K562 (cell line): ENCODE measurements around the gene KMT2E. TPM values are rescaled to one million over a fixed set of nuclear protein-coding genes. Genes with fewer than 3 reads are reported as not detected.

ENCODE experiments used
- COPS2 ChIP-seq: fragments of 450-650 bp; conservative IDR thresholded peaks from 2 replicates; pipeline ENCODE4 v1.6.1; 2016; ENCODE audit warnings: mild to moderate bottlenecking, moderate library complexity
- HCFC1 ChIP-seq: IDR thresholded peaks from 2 replicates; pipeline ENCODE4 v1.6.1; 2012; ENCODE audit warnings: low read depth, low read length, improper control_type of control experiment
- IFI16 ChIP-seq: fragments of 250-450 bp; sonication (Bioruptor Pico); IDR thresholded peaks from 2 replicates; pipeline ENCODE4 v2.1.2; 2022; ENCODE audit warnings: mild to moderate bottlenecking, inconsistent platforms
- JUN ChIP-seq, 2 experiments: sonication (generic) in 1 of 2; formaldehyde crosslinking in 1 of 2; IDR thresholded peaks; 2 replicates each; pipeline versions ENCODE4 v1.6.1 to v1.8.0; 2012 to 2022; ENCODE audit warnings: borderline replicate concordance in 2 of 2, mild to moderate bottlenecking in 2 of 2, improper control_type of control experiment in 1 of 2, low read depth in 1 of 2, low read length in 1 of 2, missing genetic modification reagents in 1 of 2
- NCOA2 ChIP-seq, 2 experiments: fragments of 450-650 bp; IDR thresholded peaks; 2 replicates each; pipeline ENCODE4 v1.6.1; 2018; ENCODE audit warnings: mild to moderate bottlenecking in 2 of 2, moderate library complexity in 1 of 2; ENCODE audit not compliant: partially characterized antibody in 2 of 2
- NFYB ChIP-seq: IDR thresholded peaks from 2 replicates; pipeline ENCODE4 v1.6.1; 2011; ENCODE audit warnings: mild to moderate bottlenecking, moderate library complexity; ENCODE audit not compliant: insufficient read length; ENCODE audit errors: extremely low read depth
- PRMT5 ChIP-seq: sonication (generic); formaldehyde crosslinking; IDR thresholded peaks from 2 replicates; pipeline ENCODE4 v1.5.0; 2020; ENCODE audit warnings: missing genetic modification reagents
- RBM17 ChIP-seq: fragments of 200-400 bp; formaldehyde crosslinking; IDR thresholded peaks from 2 replicates; pipeline ENCODE4 v1.6.1; 2017; ENCODE audit warnings: low read depth, mild to moderate bottlenecking, low read length, borderline replicate concordance
- SAFB2 ChIP-seq: fragments of 200-400 bp; formaldehyde crosslinking; IDR thresholded peaks from 2 replicates; pipeline ENCODE4 v1.6.1; 2018; ENCODE audit warnings: borderline replicate concordance, low read length, low read depth, moderate library complexity; ENCODE audit not compliant: severe bottlenecking
- ZNF551 ChIP-seq: fragments of 250-450 bp; sonication (Bioruptor Pico); IDR thresholded peaks from 2 replicates; pipeline ENCODE4 v1.5.0; 2021; ENCODE audit warnings: mild to moderate bottlenecking, moderate library complexity
- ZNF780A ChIP-seq: fragments of 250-450 bp; sonication (Bioruptor Pico); IDR thresholded peaks from 2 replicates; pipeline ENCODE4 v1.5.0; 2021; ENCODE audit warnings: mild to moderate bottlenecking
- polyA plus RNA-seq, 8 experiments: library from polyadenylated mRNA; depleted of rRNA in 4 of 8; stranded (reverse) in 5 of 8; unstranded in 3 of 8; fragments of >200 nt; fragmentation: Nextera tagmentation in 2 of 8; fragmentation: Illumina TruSeq in 1 of 8; extraction: Ambion mirVana in 2 of 8; extraction: Trizol in 1 of 8; gene quantifications; 2 replicates each; pipeline versions ENCODE4 v1.2.1 to v1.2.3, GENCODE V29; 2011 to 2014; ENCODE audit warnings: inconsistent platforms in 1 of 8, missing spikeins in 1 of 8
- total RNA-seq, 7 experiments: library from RNA; depleted of rRNA in 6 of 7; stranded (reverse); fragments of >200 nt in 6 of 7; fragmentation: Illumina TruSeq in 2 of 7; extraction: Trizol in 2 of 7; gene quantifications; 2 replicates each; pipeline versions ENCODE4 v1.2.1 to v1.2.3, GENCODE V29; 2011 to 2021; ENCODE audit warnings: low replicate concordance in 1 of 7
- TF ChIP-seq, protein P1 (sequence below): fragments of 450-650 bp; IDR thresholded peaks from 2 replicates; pipeline ENCODE4 v1.6.1; 2016; ENCODE audit warnings: mild to moderate bottlenecking
- TF ChIP-seq, protein P2 (sequence below): sonication (generic); formaldehyde crosslinking; IDR thresholded peaks from 2 replicates; pipeline ENCODE4 v1.5.0; 2020; ENCODE audit warnings: missing genetic modification reagents
- TF ChIP-seq, protein P3 (sequence below): fragments of 450-650 bp; IDR thresholded peaks from 2 replicates; pipeline ENCODE4 v1.6.1; 2017; ENCODE audit warnings: antibody characterized with exemption, mild to moderate bottlenecking
- TF ChIP-seq, protein P4 (sequence below): fragments of 250-450 bp; sonication (Bioruptor Pico); IDR thresholded peaks from 2 replicates; pipeline ENCODE4 v1.8.0; 2021; ENCODE audit warnings: borderline replicate concordance, mild to moderate bottlenecking, moderate library complexity; ENCODE audit not compliant: poor library complexity, severe bottlenecking
- TF ChIP-seq, protein P5 (sequence below): fragments of 450-650 bp; formaldehyde crosslinking; IDR thresholded peaks from 2 replicates; pipeline ENCODE4 v1.4.0; 2020; ENCODE audit warnings: mild to moderate bottlenecking
- TF ChIP-seq, protein P6 (sequence below), 2 experiments: fragments of 450-650 bp; conservative IDR thresholded peaks; 2 replicates each; pipeline ENCODE4 v1.6.1; 2017; ENCODE audit warnings: mild to moderate bottlenecking in 2 of 2, moderate library complexity in 2 of 2

Gene KMT2E
- total and polyA plus RNA-seq, 9 of the 15 experiments (the other 6 are each of a cell fraction or from before 2014, with no cell fraction given) = 8.9 to 55.3 (median 38.1) TPM

DNA sequence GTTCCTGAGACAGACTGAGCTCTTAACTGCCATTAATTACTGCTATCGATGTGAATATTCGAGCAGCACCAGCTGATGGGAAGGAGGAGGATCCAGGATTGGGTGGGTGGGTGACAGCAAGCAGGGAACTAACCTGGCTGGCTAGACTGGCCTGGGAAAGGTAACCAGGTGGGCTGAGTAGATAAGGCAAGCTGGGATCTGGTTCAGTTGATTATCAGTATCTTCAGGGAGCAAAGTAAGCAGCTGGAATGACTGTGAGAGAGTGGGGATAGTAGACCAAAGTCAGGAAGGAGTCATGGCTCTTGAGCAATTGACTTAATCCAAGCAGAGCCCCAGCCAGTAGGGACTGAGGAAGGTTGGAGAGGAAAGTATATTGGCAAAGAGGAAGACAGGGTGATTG is 46.9 kb upstream of the KMT2E start (continued):
- TF ChIP-seq, protein P1, sequence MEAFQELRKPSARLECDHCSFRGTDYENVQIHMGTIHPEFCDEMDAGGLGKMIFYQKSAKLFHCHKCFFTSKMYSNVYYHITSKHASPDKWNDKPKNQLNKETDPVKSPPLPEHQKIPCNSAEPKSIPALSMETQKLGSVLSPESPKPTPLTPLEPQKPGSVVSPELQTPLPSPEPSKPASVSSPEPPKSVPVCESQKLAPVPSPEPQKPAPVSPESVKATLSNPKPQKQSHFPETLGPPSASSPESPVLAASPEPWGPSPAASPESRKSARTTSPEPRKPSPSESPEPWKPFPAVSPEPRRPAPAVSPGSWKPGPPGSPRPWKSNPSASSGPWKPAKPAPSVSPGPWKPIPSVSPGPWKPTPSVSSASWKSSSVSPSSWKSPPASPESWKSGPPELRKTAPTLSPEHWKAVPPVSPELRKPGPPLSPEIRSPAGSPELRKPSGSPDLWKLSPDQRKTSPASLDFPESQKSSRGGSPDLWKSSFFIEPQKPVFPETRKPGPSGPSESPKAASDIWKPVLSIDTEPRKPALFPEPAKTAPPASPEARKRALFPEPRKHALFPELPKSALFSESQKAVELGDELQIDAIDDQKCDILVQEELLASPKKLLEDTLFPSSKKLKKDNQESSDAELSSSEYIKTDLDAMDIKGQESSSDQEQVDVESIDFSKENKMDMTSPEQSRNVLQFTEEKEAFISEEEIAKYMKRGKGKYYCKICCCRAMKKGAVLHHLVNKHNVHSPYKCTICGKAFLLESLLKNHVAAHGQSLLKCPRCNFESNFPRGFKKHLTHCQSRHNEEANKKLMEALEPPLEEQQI = peak; percentile 81; the same call in 1 of the 2 replicates
- TF ChIP-seq SAFB2 (no peak), IFI16 (CRISPR knock-in tag) (no peak), ZNF780A (CRISPR knock-in tag) (no peak), ZNF551 (CRISPR knock-in tag) (no peak), NFYB (no peak), NCOA2 (IDR thresholded peaks at IDR 0.05; ENCODE audit: partially characterized antibody in 2 of 2) (no peak), HCFC1 (no peak), JUN (IDR thresholded peaks at IDR 0.05; ENCODE audit: borderline replicate concordance, low read depth, low read length) (no peak), JUN (CRISPR knock-in tag; IDR thresholded peaks at IDR 0.05; ENCODE audit: borderline replicate concordance) (no peak), PRMT5 (CRISPR knock-in tag) (no peak), RBM17 (no peak), COPS2 (no peak)
- TF ChIP-seq, protein P2, sequence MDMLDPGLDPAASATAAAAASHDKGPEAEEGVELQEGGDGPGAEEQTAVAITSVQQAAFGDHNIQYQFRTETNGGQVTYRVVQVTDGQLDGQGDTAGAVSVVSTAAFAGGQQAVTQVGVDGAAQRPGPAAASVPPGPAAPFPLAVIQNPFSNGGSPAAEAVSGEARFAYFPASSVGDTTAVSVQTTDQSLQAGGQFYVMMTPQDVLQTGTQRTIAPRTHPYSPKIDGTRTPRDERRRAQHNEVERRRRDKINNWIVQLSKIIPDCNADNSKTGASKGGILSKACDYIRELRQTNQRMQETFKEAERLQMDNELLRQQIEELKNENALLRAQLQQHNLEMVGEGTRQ (CRISPR knock-in tag) = no peak
- TF ChIP-seq, protein P3, sequence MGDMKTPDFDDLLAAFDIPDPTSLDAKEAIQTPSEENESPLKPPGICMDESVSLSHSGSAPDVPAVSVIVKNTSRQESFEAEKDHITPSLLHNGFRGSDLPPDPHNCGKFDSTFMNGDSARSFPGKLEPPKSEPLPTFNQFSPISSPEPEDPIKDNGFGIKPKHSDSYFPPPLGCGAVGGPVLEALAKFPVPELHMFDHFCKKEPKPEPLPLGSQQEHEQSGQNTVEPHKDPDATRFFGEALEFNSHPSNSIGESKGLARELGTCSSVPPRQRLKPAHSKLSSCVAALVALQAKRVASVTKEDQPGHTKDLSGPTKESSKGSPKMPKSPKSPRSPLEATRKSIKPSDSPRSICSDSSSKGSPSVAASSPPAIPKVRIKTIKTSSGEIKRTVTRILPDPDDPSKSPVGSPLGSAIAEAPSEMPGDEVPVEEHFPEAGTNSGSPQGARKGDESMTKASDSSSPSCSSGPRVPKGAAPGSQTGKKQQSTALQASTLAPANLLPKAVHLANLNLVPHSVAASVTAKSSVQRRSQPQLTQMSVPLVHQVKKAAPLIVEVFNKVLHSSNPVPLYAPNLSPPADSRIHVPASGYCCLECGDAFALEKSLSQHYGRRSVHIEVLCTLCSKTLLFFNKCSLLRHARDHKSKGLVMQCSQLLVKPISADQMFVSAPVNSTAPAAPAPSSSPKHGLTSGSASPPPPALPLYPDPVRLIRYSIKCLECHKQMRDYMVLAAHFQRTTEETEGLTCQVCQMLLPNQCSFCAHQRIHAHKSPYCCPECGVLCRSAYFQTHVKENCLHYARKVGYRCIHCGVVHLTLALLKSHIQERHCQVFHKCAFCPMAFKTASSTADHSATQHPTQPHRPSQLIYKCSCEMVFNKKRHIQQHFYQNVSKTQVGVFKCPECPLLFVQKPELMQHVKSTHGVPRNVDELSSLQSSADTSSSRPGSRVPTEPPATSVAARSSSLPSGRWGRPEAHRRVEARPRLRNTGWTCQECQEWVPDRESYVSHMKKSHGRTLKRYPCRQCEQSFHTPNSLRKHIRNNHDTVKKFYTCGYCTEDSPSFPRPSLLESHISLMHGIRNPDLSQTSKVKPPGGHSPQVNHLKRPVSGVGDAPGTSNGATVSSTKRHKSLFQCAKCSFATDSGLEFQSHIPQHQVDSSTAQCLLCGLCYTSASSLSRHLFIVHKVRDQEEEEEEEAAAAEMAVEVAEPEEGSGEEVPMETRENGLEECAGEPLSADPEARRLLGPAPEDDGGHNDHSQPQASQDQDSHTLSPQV = no peak
- TF ChIP-seq, protein P4, sequence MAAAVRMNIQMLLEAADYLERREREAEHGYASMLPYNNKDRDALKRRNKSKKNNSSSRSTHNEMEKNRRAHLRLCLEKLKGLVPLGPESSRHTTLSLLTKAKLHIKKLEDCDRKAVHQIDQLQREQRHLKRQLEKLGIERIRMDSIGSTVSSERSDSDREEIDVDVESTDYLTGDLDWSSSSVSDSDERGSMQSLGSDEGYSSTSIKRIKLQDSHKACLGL (CRISPR knock-in tag) = no peak
- TF ChIP-seq, protein P5, sequence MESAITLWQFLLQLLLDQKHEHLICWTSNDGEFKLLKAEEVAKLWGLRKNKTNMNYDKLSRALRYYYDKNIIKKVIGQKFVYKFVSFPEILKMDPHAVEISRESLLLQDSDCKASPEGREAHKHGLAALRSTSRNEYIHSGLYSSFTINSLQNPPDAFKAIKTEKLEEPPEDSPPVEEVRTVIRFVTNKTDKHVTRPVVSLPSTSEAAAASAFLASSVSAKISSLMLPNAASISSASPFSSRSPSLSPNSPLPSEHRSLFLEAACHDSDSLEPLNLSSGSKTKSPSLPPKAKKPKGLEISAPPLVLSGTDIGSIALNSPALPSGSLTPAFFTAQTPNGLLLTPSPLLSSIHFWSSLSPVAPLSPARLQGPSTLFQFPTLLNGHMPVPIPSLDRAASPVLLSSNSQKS (CRISPR knock-in tag) = no peak
- TF ChIP-seq, protein P6, sequence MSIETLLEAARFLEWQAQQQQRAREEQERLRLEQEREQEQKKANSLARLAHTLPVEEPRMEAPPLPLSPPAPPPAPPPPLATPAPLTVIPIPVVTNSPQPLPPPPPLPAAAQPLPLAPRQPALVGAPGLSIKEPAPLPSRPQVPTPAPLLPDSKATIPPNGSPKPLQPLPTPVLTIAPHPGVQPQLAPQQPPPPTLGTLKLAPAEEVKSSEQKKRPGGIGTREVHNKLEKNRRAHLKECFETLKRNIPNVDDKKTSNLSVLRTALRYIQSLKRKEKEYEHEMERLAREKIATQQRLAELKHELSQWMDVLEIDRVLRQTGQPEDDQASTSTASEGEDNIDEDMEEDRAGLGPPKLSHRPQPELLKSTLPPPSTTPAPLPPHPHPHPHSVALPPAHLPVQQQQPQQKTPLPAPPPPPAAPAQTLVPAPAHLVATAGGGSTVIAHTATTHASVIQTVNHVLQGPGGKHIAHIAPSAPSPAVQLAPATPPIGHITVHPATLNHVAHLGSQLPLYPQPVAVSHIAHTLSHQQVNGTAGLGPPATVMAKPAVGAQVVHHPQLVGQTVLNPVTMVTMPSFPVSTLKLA (conservative IDR thresholded peaks at IDR 0.05) = no peak
